ENCODE results near the gene ACD.

The ACD gene

DNA sequence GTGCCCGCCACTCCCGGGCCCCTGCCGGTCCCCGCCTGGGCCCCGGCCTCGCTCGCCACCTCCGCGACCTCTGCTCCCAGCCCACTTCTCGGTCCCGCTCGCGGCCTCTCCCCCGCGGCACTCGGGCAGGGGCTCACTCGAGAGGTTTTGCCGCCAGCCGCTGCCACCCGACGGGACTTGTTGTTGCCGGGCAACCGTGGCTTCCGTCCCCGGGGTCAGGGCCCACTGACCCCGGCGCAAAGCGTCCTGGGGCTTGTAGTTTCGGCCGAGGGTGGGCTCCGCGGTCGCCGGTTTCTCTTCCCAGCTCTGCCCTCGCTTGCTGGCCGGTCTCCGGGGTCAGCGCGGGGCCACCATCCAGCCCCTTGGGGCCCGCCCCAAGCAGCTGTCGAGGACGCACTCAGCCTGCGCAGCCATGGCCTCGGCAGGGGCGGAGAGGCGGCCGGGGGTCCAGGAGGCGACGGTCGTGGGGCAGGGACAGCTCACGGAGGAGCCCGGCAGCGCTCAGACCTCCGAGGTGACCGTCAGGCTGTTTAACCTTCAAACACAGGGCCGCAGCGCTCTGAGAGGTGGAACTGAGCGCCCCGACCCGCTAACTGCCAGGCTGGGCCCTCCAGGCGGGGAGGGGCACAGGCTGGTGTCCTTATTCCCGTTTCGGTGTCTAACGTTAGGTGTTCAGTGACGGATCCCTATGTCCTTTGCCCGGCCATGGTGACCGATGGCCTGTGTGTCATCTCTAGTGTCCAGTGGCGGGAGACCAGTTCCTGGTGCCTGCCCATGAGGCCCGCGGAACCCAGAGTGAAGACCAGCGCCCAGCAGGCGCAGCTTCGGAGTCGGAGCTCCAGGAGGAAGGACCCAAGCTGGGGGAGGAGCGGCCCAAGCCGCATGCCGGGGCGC, 6.7 kb upstream of the ACD start, which contains the start of the genes C16orf86 and ENKD1:
Gene C16orf86, plus strand, starts transcription at position 256 of the 894 bp plus-strand sequence. Its CDS starts 157 bp downstream, at position 413.
Gene ENKD1, minus strand, starts transcription at position 192 of the 894 bp plus-strand sequence. CDS start 308 bp downstream, outside the sequence.
- in situ Hi-C loops (cut with MboI; ENCODE audit: low sequenced_read_pairs, unreplicated experiment): no loop called here
- TF ChIP-seq, protein P1, sequence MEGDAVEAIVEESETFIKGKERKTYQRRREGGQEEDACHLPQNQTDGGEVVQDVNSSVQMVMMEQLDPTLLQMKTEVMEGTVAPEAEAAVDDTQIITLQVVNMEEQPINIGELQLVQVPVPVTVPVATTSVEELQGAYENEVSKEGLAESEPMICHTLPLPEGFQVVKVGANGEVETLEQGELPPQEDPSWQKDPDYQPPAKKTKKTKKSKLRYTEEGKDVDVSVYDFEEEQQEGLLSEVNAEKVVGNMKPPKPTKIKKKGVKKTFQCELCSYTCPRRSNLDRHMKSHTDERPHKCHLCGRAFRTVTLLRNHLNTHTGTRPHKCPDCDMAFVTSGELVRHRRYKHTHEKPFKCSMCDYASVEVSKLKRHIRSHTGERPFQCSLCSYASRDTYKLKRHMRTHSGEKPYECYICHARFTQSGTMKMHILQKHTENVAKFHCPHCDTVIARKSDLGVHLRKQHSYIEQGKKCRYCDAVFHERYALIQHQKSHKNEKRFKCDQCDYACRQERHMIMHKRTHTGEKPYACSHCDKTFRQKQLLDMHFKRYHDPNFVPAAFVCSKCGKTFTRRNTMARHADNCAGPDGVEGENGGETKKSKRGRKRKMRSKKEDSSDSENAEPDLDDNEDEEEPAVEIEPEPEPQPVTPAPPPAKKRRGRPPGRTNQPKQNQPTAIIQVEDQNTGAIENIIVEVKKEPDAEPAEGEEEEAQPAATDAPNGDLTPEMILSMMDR (IDR thresholded peaks at IDR 0.05; ENCODE audit: borderline replicate concordance, control extremely low read depth, extremely low read depth, insufficient read depth, missing control alignments): no peak
- DNase-seq (ENCODE audit: low spot score): peak; percentile 96

DNA sequence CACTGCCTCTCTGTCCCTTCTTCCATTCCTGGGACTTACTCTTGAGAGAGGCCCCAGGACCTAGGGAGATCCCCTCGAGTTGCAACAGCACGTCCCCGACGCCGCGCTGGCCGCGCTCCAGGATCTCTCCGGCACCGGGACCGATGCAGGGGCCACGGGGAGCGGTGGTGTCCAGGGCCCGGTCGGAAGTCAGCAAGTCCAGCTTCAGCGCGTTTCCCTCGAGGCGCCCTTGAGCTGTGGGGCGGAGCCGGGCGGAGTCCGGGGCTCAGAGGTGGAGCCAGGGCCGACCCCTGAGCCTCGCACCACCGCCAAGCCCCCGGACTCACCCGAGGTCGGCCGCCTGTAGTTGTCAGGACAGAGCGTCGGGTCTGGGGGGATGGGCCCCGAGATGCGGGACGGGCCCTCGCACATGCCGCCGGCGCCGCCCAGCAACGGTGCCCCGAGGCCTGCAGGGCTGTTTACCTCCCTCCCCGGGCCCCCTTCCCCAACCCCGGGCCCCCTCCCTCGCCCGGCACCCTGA, 6.0 kb upstream of the ACD start:
- TF ChIP-seq, protein P1 (IDR thresholded peaks at IDR 0.05; ENCODE audit: borderline replicate concordance, control extremely low read depth, extremely low read depth, insufficient read depth, missing control alignments): no peak
- no peak for DNase-seq (ENCODE audit: low spot score)
- in situ Hi-C loops (cut with MboI; ENCODE audit: low sequenced_read_pairs, unreplicated experiment): no loop called here

DNA sequence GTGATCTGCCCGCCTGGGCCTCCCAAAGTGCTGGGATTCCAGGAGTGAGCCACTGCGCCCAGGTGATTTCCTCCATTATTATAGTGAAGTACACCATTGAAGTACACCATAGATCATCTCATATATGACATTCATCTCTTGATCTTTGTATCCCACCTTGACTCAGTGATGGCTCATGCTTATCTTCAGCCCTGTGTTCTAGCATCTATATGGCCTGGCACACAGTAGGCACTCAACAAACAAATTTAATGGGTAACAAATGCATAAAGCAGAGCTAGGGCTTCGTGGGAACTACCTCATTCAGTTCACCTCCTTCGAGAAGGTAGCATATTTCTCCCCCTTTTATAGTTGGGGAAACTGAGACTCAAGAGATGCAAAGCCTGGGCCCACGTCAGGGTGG, 5.5 kb upstream of the ACD start:
- in situ Hi-C loops (cut with MboI; ENCODE audit: low sequenced_read_pairs, unreplicated experiment): no loop called here
- TF ChIP-seq, protein P1 (IDR thresholded peaks at IDR 0.05; ENCODE audit: borderline replicate concordance, control extremely low read depth, extremely low read depth, insufficient read depth, missing control alignments): no peak
- no peak for DNase-seq (ENCODE audit: low spot score)

DNA sequence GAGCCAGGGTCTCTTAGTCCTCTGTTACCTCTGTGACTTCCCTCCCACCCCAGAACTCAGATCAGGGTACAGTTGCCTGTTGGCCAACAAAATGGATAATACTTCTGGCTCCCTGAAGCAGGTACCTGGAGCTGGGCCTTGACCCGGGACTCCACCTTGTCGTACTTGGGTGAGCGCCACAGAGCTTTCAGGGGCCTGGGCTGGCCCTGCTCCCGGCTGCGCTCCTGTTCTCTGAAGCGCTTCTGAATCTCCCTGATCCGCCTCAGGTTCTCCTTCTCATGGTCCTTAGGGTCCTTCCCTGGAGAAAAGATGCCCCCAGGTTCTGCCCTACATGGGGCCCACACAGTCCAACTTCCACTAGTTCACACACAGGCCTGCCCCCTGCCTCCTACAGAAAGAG, 4.8 kb upstream of the ACD start:
- in situ Hi-C loops (cut with MboI; ENCODE audit: low sequenced_read_pairs, unreplicated experiment): no loop called here
- DNase-seq (ENCODE audit: low spot score): no peak
- TF ChIP-seq, protein P1 (IDR thresholded peaks at IDR 0.05; ENCODE audit: borderline replicate concordance, control extremely low read depth, extremely low read depth, insufficient read depth, missing control alignments): no peak

DNA sequence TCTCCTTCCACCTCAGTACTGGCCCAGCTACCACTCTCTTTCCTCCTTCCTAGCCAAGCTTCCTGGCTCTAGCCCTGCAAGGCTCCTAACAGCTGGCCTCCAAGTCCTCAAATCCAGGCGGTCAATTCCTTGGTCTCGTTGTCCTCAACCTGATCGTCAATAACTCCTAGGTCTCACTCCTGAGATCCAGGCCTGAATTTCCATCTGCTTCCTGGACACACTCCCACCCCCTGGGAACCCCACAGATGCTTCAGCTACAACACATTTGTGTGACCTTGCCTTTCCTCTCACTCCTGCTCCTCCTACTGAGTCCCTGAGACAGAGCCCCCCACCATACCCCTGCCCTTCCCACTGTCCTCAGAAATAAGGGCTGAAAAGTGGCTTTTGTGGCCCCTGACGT, 4.2 kb upstream of the ACD start:
- TF ChIP-seq, protein P1 (IDR thresholded peaks at IDR 0.05; ENCODE audit: borderline replicate concordance, control extremely low read depth, extremely low read depth, insufficient read depth, missing control alignments): no peak
- in situ Hi-C loops (cut with MboI; ENCODE audit: low sequenced_read_pairs, unreplicated experiment): no loop called here
- no peak for DNase-seq (ENCODE audit: low spot score)

DNA sequence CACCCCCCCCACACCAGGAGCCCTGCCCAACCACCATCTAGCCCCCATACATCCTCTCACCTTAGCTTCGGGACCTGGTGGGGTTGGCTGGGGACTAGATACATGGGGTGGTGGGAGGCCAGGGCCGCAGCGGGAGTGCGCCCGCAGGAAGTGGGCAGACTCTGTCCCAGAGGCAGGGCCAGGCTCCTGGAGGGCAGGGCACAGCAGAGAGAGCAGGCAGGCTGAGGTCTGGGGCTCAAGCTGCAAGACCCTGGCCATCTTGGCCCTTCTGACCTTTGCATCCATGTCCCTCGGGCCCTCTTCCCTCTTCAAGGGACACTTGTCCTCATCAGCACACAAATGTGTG, 3.8 kb upstream of the ACD start:
- TF ChIP-seq, protein P1 (IDR thresholded peaks at IDR 0.05; ENCODE audit: borderline replicate concordance, control extremely low read depth, extremely low read depth, insufficient read depth, missing control alignments): no peak
- in situ Hi-C loops (cut with MboI; ENCODE audit: low sequenced_read_pairs, unreplicated experiment): no loop called here
- no peak for DNase-seq (ENCODE audit: low spot score)
